ENCODE measurements around the gene RANBP3. TPM values are rescaled to one million over a fixed set of nuclear protein-coding genes. Genes with fewer than 3 reads are reported as not detected.
A peak's percentile ranks its signal among the peaks of the same experiment; 100 is the strongest.
"Not testable (repeated sequence)": the region's sequence is repeated elsewhere in the genome, so short reads cannot be mapped to it uniquely, and the experiment has no call there.

RANBP3 gene
- total RNA-seq, 3 donors from 2014 or later (not counting 1 experiment from before 2014, with no cell fraction given), result 73.9 to 95.2 (median 89.7) TPM

GRCh38 chr19:5989388-5990074 lies 11.6 kb upstream of the RANBP3 start:
- 75% methylated on average over 8 of the region's 8 CpGs for WGBS (ENCODE audit: insufficient coverage)
- Mint-ChIP-seq H3K4me1 (peaks cover 9 to 10% of the 10 kb centered on the region in 2 donors), H3K9me3 (no peaks in the 10 kb centered on the region), H3K36me3 (no peaks in the 10 kb centered on the region), H3K27me3 (ENCODE audit: low read depth in 2 of 2) (peaks cover 0 to 7% of the 10 kb centered on the region in 2 donors), H3K4me3 (no peak overlapping the region), H3K27ac (no peak overlapping the region)
- intact Hi-C loops (cut with micrococcal nuclease), result loop anchor here (10.0 kb wide), 1 partner anchor 135 kb away; no protein-coding TSS in a partner anchor
- Histone ChIP-seq H3K27me3 (ENCODE audit: control insufficient read depth, insufficient read depth, low read length) (no peaks in the 10 kb centered on the region), H3K4me1 (ENCODE audit: control insufficient read depth, insufficient read depth, low read length) (peaks cover 6% of the 10 kb centered on the region), H3K36me3 (ENCODE audit: control insufficient read depth, insufficient read depth, low read length) (no peaks in the 10 kb centered on the region), H3K9me3 (ENCODE audit: control insufficient read depth, insufficient read depth, low read length) (no peaks in the 10 kb centered on the region), H3K27ac (ENCODE audit: low read length) (no peak overlapping the region), H3K4me3 (ENCODE audit: low read length) (no peak overlapping the region)
- no peak for TF ChIP-seq CTCF (IDR thresholded peaks at IDR 0.05)
- DNase-seq (no peak), ATAC-seq (no peak)

GRCh38 chr19:5988517-5989387 lies 10.8 kb upstream of the RANBP3 start:
- WGBS (ENCODE audit: insufficient coverage), result 86% methylated on average over 8 of the region's 8 CpGs
- Histone ChIP-seq H3K27me3 (ENCODE audit: control insufficient read depth, insufficient read depth, low read length) (no peaks in the 10 kb centered on the region), H3K27ac (ENCODE audit: low read length) (no peak overlapping the region), H3K36me3 (ENCODE audit: control insufficient read depth, insufficient read depth, low read length) (no peaks in the 10 kb centered on the region), H3K9me3 (ENCODE audit: control insufficient read depth, insufficient read depth, low read length) (no peaks in the 10 kb centered on the region), H3K4me3 (ENCODE audit: low read length) (no peak overlapping the region), H3K4me1 (ENCODE audit: control insufficient read depth, insufficient read depth, low read length) (peaks cover 6% of the 10 kb centered on the region)
- Mint-ChIP-seq H3K27ac (no peak overlapping the region), H3K36me3 (no peaks in the 10 kb centered on the region), H3K9me3 (no peaks in the 10 kb centered on the region), H3K4me1 (peaks cover 9 to 12% of the 10 kb centered on the region in 2 donors), H3K27me3 (ENCODE audit: low read depth in 2 of 2) (peaks cover 0 to 7% of the 10 kb centered on the region in 2 donors), H3K4me3 (peak overlapping the region; percentile 45)
- ATAC-seq (no peak), DNase-seq (no peak)
- intact Hi-C loops (cut with micrococcal nuclease), result loop anchor here (10.0 kb wide), 1 partner anchor 136 kb away; no protein-coding TSS in a partner anchor
- no peak for TF ChIP-seq CTCF (IDR thresholded peaks at IDR 0.05)

- no peaks in the 10 kb centered on the region for H3K36me3 Mint-ChIP-seq
- no peak overlapping the region for H3K27ac ChIP-seq (ENCODE audit: low read length)
- H3K27me3 ChIP-seq (ENCODE audit: control insufficient read depth, insufficient read depth, low read length), result no peaks in the 10 kb centered on the region
- H3K9me3 Mint-ChIP-seq, result no peaks in the 10 kb centered on the region
- peak overlapping the region; percentile 81 for H3K4me3 Mint-ChIP-seq
- H3K27me3 Mint-ChIP-seq (ENCODE audit: low read depth in 2 of 2), result peaks cover 0 to 7% of the 10 kb centered on the region in 2 donors
- peaks cover 6% of the 10 kb centered on the region for H3K4me1 ChIP-seq (ENCODE audit: control insufficient read depth, insufficient read depth, low read length)
- peak; percentile 91 for TF ChIP-seq CTCF (IDR thresholded peaks at IDR 0.05)
- intact Hi-C loops (cut with micrococcal nuclease), result loop anchor here (1.0 to 10.0 kb wide), 2 partner anchors 35 to 138 kb away; no protein-coding TSS in a partner anchor
- peak overlapping the region in 1 of 2 donors; percentile 26 for H3K27ac Mint-ChIP-seq
- ATAC-seq (peak; percentile 79 to 89 (median 83)), DNase-seq (peak; percentile 59 to 86)
- 34% methylated on average over 16 of the region's 17 CpGs for WGBS (ENCODE audit: insufficient coverage)
- peak overlapping the region; percentile 31 for H3K4me3 ChIP-seq (ENCODE audit: low read length)
- no peaks in the 10 kb centered on the region for H3K9me3 ChIP-seq (ENCODE audit: control insufficient read depth, insufficient read depth, low read length)
- H3K4me1 Mint-ChIP-seq, result peaks cover 9 to 15% of the 10 kb centered on the region in 2 donors
- no peaks in the 10 kb centered on the region for H3K36me3 ChIP-seq (ENCODE audit: control insufficient read depth, insufficient read depth, low read length)
Observed at GRCh38 chr19:5987077-5987818, 9.3 kb upstream of the RANBP3 start.

- H3K27me3 ChIP-seq (ENCODE audit: control insufficient read depth, insufficient read depth, low read length), result not testable (repeated sequence)
Observed at GRCh38 chr19:5985837-5986236, 7.9 kb upstream of the RANBP3 start.

More at GRCh38 chr19:5985837-5986236, 7.9 kb upstream of the RANBP3 start:
- 96% methylated on average over 5 of the region's 5 CpGs for WGBS (ENCODE audit: insufficient coverage)
- not testable (repeated sequence) for H3K4me3 ChIP-seq (ENCODE audit: low read length); H3K9me3 Mint-ChIP-seq; H3K36me3 ChIP-seq (ENCODE audit: control insufficient read depth, insufficient read depth, low read length); H3K9me3 ChIP-seq (ENCODE audit: control insufficient read depth, insufficient read depth, low read length); ATAC-seq; H3K36me3 Mint-ChIP-seq; H3K27ac ChIP-seq (ENCODE audit: low read length); H3K27ac Mint-ChIP-seq; H3K4me1 ChIP-seq (ENCODE audit: control insufficient read depth, insufficient read depth, low read length); DNase-seq; H3K27me3 Mint-ChIP-seq (ENCODE audit: low read depth in 2 of 2); H3K4me3 Mint-ChIP-seq
- peaks cover 9 to 15% of the 10 kb centered on the region in 2 donors for H3K4me1 Mint-ChIP-seq
- intact Hi-C loops (cut with micrococcal nuclease), result loop anchor here (10.0 kb wide), 1 partner anchor 139 kb away; no protein-coding TSS in a partner anchor

Measured in natural killer cell (primary cell).